B cell (primary cell): ENCODE data around the gene LAMB1. TPM values are rescaled to one million over a fixed set of nuclear protein-coding genes. Genes with fewer than 3 reads are reported as not detected.

ENCODE experiments used
- ATAC-seq: fragments of 200-7000 bp; cut with Tn5 transposase; one replicate; pipeline ENCODE4 v1.10.0; 2021; ENCODE audit warnings: low read depth, mild to moderate bottlenecking, moderate number of reproducible peaks, moderate library complexity
- CTCF ChIA-PET: fragments of 350-600 bp; sonication (Branson Sonifier 250); formaldehyde crosslinking; loops from one replicate; lab custom pipeline; 2021; ENCODE audit warnings: antibody characterized with exemption, inconsistent platforms; lab: Charles Lee
- POLR2A ChIA-PET: fragments of 350-600 bp; sonication (Branson Sonifier 250); formaldehyde crosslinking; loops from one replicate; lab custom pipeline; 2021; ENCODE audit warnings: antibody characterized with exemption; lab: Charles Lee
- DNase-seq: peaks from one replicate; pipeline ENCODE4 v3.0.0; 2013
- H2AFZ ChIP-seq: 2 replicates; pipeline ENCODE4 v1.6.1; 2012; ENCODE audit warnings: mild to moderate bottlenecking, low read depth, low read length; ENCODE audit not compliant: insufficient read depth, poor library complexity, severe bottlenecking
- H3K27ac ChIP-seq, 2 donors: 1 replicate in 1 of 2; 2 replicates in 1 of 2; pipeline ENCODE4 v1.5.1; 2012 to 2013; ENCODE audit warnings: low read length in 2 of 2, mild to moderate bottlenecking in 2 of 2, moderate library complexity in 1 of 2
- H3K27me3 ChIP-seq, 4 experiments: fragments of 200-600 bp in 1 of 4; sonication (generic) in 1 of 4; replicated peaks in 1 of 4; 1 replicate in 2 of 4; 2 replicates in 2 of 4; pipeline versions ENCODE4 v1.6.1 to v1.7.0; 2013 to 2016; ENCODE audit warnings: low read length in 3 of 4, mild to moderate bottlenecking in 2 of 4, mixed read lengths in 1 of 4, moderate library complexity in 1 of 4; ENCODE audit not compliant: insufficient read depth in 4 of 4, control insufficient read depth in 3 of 4; ENCODE audit errors: control extremely low read depth in 1 of 4
- H3K36me3 ChIP-seq, 2 experiments: replicated peaks in 1 of 2; 1 replicate in 1 of 2; 2 replicates in 1 of 2; pipeline versions ENCODE4 v1.6.1 to v1.7.1; 2013; ENCODE audit warnings: low read length in 1 of 2; ENCODE audit not compliant: insufficient read depth in 2 of 2, control insufficient read depth in 1 of 2; ENCODE audit errors: control extremely low read depth in 1 of 2, extremely low read depth in 1 of 2
- H3K4me1 ChIP-seq, 2 donors: fragments of 200-600 bp in 1 of 2; sonication (generic) in 1 of 2; 1 replicate in 1 of 2; 2 replicates in 1 of 2; pipeline versions ENCODE4 v1.5.1 to v1.6.1; 2013 to 2017; ENCODE audit warnings: low read length in 2 of 2; ENCODE audit not compliant: control insufficient read depth in 2 of 2, insufficient read depth in 2 of 2
- H3K4me2 ChIP-seq: replicated peaks from 2 replicates; pipeline ENCODE3; 2012; ENCODE audit warnings: mild to moderate bottlenecking, low read depth, low read length; ENCODE audit not compliant: poor library complexity, severe bottlenecking
- H3K4me3 ChIP-seq, 5 experiments: fragments of 200-600 bp in 1 of 5; sonication (generic) in 1 of 5; 1 replicate in 3 of 5; 2 replicates in 2 of 5; pipeline versions ENCODE4 v1.5.1 to v1.7.0; 2011 to 2016; ENCODE audit warnings: low read length in 4 of 5, mild to moderate bottlenecking in 4 of 5, low read depth in 2 of 5, control low read depth in 1 of 5, moderate library complexity in 1 of 5; ENCODE audit not compliant: insufficient read depth in 1 of 5; ENCODE audit errors: control extremely low read depth in 1 of 5, extremely low read depth in 1 of 5
- H3K79me2 ChIP-seq: fragments of 200-600 bp; sonication (generic); one replicate; pipeline ENCODE4 v1.6.0; 2016; ENCODE audit warnings: low read length; ENCODE audit not compliant: control insufficient read depth, insufficient read depth
- H3K9ac ChIP-seq: fragments of 200-600 bp; sonication (generic); 2 replicates; pipeline ENCODE4 v1.6.1; 2017; ENCODE audit warnings: mild to moderate bottlenecking, low read length, moderate library complexity
- H3K9me3 ChIP-seq, 3 donors: one replicate each; pipeline versions ENCODE4 v1.6.1 to v1.7.1; 2013; ENCODE audit warnings: low read length in 2 of 3; ENCODE audit not compliant: control insufficient read depth in 2 of 3, insufficient read depth in 1 of 3; ENCODE audit errors: control extremely low read depth in 1 of 3
- H4K20me1 ChIP-seq: 2 replicates; pipeline ENCODE4 v1.6.0; 2012; ENCODE audit warnings: mild to moderate bottlenecking, low read length; ENCODE audit not compliant: insufficient read depth, control insufficient read depth, poor library complexity, severe bottlenecking
- H3K27ac Mint-ChIP-seq: one replicate; pipeline ENCODE4 v1.8.0; 2021; ENCODE audit warnings: mixed read lengths
- H3K27me3 Mint-ChIP-seq: one replicate; pipeline ENCODE4 v1.8.0; 2021; ENCODE audit warnings: mixed read lengths
- H3K4me1 Mint-ChIP-seq: one replicate; pipeline ENCODE4 v1.8.0; 2021; ENCODE audit warnings: mixed read lengths
- H3K4me3 Mint-ChIP-seq: one replicate; pipeline ENCODE4 v1.8.0; 2021; ENCODE audit warnings: mixed read lengths
- H3K9me3 Mint-ChIP-seq: one replicate; pipeline ENCODE4 v1.8.0; 2022; ENCODE audit warnings: mixed read lengths; ENCODE audit not compliant: insufficient read depth
- EZH2 ChIP-seq: IDR thresholded peaks from 2 replicates; pipeline ENCODE4 v1.6.1; 2012; ENCODE audit warnings: borderline replicate concordance, low read depth, mild to moderate bottlenecking, moderate library complexity, low read length; ENCODE audit not compliant: insufficient read depth, poor library complexity, severe bottlenecking
- WGBS: methylation state at CpG from one replicate; pipeline ENCODE4 v1.1.5; 2013; ENCODE audit warnings: missing lambda C conversion rate; ENCODE audit not compliant: insufficient coverage; 5-methylcytosine and 5-hydroxymethylcytosine counted together
- intact Hi-C: fragments of 100-400 bp; cut with micrococcal nuclease; formaldehyde crosslinking; loops from one replicate; pipeline ENCODE4 v1.10.0; 2022
- polyA plus RNA-seq: library from polyadenylated mRNA; depleted of rRNA; stranded (reverse); fragments of >200 nt; gene quantifications from 2 replicates; pipeline ENCODE4 v1.2.3, GENCODE V29; 2012
- total RNA-seq, 2 donors: library from RNA; stranded (reverse); fragments of 120-200 nt in 1 of 2; gene quantifications; 1 replicate in 1 of 2; 2 replicates in 1 of 2; pipeline versions ENCODE4 v1.2.3 to v1.2.4, GENCODE V29; 2013 to 2022
- TF ChIP-seq, protein P1 (sequence below): fragments of 200-600 bp; IDR thresholded peaks from one replicate; pipeline ENCODE4 v1.8.0; 2022; ENCODE audit warnings: antibody characterized with exemption, mild to moderate bottlenecking

Gene LAMB1
- total and polyA plus RNA-seq, 2 donors (not counting 1 experiment from before 2014, with no cell fraction given): not detected

DNA sequence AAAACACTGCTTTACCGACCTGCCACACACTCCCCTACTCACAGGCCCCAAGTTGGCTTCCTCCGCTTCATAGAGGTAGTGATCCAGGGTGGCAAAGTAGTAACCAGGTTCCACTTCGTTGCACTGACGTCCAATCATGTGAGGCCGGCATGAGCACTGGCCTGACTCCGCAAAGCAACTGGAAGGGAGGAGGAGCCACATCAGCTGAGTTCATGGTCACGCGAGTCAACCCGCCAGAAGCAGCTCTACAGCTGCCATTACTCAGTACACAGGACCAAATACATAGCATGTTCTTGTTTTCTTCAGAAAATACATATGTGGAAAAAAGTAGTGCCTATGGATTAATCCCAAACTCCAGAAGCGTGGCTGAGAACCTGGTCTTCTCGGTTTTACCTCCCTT lies 38.5 kb downstream of the LAMB1 start:
- H3K4me2 ChIP-seq: no peak overlapping the region
- DNase-seq (no peak), ATAC-seq (no peak)
- Mint-ChIP-seq H3K27me3 (peaks cover 20% of the 10 kb centered on the region), H3K9me3 (no peaks in the 10 kb centered on the region), H3K4me3 (no peak overlapping the region), H3K27ac (no peak overlapping the region), H3K4me1 (no peaks in the 10 kb centered on the region)
- H3K4me1 ChIP-seq: no peaks in the 10 kb centered on the region
- WGBS: 95% methylated on average over 7 of the region's 11 CpGs
- H3K4me3 ChIP-seq: no peak overlapping the region
- peaks cover 0 to 5% (median 0%) of the 10 kb centered on the region in 4 experiments for H3K27me3 ChIP-seq
- H4K20me1 ChIP-seq: no peaks in the 10 kb centered on the region
- no peak overlapping the region for H3K27ac ChIP-seq
- no peak overlapping the region for H2AFZ ChIP-seq
- no peak overlapping the region for H3K9ac ChIP-seq
- TF ChIP-seq, protein P1, sequence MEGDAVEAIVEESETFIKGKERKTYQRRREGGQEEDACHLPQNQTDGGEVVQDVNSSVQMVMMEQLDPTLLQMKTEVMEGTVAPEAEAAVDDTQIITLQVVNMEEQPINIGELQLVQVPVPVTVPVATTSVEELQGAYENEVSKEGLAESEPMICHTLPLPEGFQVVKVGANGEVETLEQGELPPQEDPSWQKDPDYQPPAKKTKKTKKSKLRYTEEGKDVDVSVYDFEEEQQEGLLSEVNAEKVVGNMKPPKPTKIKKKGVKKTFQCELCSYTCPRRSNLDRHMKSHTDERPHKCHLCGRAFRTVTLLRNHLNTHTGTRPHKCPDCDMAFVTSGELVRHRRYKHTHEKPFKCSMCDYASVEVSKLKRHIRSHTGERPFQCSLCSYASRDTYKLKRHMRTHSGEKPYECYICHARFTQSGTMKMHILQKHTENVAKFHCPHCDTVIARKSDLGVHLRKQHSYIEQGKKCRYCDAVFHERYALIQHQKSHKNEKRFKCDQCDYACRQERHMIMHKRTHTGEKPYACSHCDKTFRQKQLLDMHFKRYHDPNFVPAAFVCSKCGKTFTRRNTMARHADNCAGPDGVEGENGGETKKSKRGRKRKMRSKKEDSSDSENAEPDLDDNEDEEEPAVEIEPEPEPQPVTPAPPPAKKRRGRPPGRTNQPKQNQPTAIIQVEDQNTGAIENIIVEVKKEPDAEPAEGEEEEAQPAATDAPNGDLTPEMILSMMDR: no peak
- no peak for TF ChIP-seq EZH2
- H3K9me3 ChIP-seq: no peaks in the 10 kb centered on the region
- ChIA-PET POLR2A (no interaction called here), CTCF (no interaction called here)
- no peaks in the 10 kb centered on the region for H3K79me2 ChIP-seq
- intact Hi-C loops: no loop called here
- H3K36me3 ChIP-seq: no peaks in the 10 kb centered on the region

DNA sequence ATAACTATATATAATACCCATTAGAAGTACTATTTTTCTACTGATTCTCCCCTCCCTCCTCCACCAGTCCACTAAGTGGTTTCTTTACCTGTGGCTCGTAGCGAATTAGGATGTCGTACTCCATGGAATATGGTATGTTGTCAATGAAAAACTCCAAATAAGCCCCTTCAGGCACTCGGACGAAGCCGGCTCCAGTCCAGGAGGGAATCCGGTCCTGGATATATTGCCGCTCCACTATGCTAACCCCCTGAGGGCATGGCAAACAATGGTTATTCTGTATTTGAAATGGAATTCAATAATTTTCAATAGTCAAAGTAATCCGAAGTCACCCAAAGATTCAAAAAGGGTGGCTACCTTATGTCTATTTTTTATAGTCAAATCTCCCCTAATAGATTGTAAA lies 40.1 kb downstream of the LAMB1 start:
- H3K27ac ChIP-seq: no peak overlapping the region
- Mint-ChIP-seq H3K27me3 (peaks cover 28% of the 10 kb centered on the region), H3K27ac (no peak overlapping the region), H3K4me3 (no peak overlapping the region), H3K4me1 (no peaks in the 10 kb centered on the region), H3K9me3 (no peaks in the 10 kb centered on the region)
- no peak overlapping the region for H3K9ac ChIP-seq
- peaks cover 0 to 5% (median 2%) of the 10 kb centered on the region in 4 experiments for H3K27me3 ChIP-seq
- H3K4me3 ChIP-seq: no peak overlapping the region
- H2AFZ ChIP-seq: no peak overlapping the region
- TF ChIP-seq, protein P1: no peak
- TF ChIP-seq EZH2: no peak
- no peak overlapping the region for H3K4me2 ChIP-seq
- DNase-seq: no peak
- intact Hi-C loops: no loop called here
- ChIA-PET CTCF (no interaction called here), POLR2A (no interaction called here)
- H3K79me2 ChIP-seq: no peaks in the 10 kb centered on the region
- no peaks in the 10 kb centered on the region for H3K4me1 ChIP-seq
- WGBS: 100% methylated on average over 5 of the region's 9 CpGs
- H4K20me1 ChIP-seq: no peaks in the 10 kb centered on the region
- ATAC-seq: no peak
- no peaks in the 10 kb centered on the region for H3K36me3 ChIP-seq
- no peaks in the 10 kb centered on the region for H3K9me3 ChIP-seq
